HG02571 (cell line): ENCODE measurements around the gene CCSER2.
"Not testable (repeated sequence)": the region's sequence is repeated elsewhere in the genome, so short reads cannot be mapped to it uniquely, and the experiment has no call there.

ENCODE experiments used
- ATAC-seq: cut with Tn5 transposase; IDR thresholded peaks from one replicate; pipeline ENCODE4 v1.9.1; 2021; ENCODE audit warnings: mild to moderate bottlenecking, moderate library complexity; ENCODE audit not compliant: unreplicated experiment

Gene CCSER2

GRCh38 chr10:84429926-84430520, 101.6 kb downstream of the CCSER2 start:
- ATAC-seq: peak; percentile 99

- no peak for ATAC-seq
These were observed 104.5 kb downstream of the CCSER2 start for GRCh38 chr10:84432891-84433290.

- ATAC-seq: no peak
These were observed 112.4 kb downstream of the CCSER2 start for GRCh38 chr10:84440781-84441180.

DNA sequence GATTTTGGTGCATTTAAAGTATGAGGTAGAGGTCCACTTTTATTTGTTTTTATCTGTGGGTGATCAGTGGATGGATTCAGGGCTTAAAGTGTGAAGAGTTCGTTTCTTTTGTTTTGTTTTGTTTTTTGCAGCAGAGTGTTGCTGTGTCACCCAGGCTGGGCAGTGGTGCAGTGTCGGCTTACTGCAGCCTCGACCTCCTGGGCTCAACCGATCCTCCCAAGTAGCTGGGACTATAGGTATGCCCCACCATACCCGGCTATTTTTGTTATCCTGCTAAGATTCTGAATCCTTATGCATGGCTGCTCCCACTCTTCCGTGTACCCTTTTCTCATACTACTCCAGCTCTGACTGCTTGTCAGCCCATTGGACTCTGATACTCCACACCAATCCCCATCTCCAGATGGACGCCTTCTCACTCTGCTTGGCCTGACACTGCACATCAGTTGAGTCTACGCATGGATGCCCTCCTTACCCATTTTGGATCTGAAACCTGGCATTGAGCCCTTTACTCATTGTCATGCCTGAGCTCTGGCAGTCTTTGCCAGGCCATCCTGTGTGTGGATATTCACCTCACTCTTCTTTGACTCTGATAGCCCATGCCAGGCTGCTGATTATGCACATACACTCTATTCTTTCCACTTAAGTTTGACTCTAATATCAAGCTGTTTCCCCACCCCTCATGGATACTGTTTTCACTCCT, 119.5 kb downstream of the CCSER2 start:
- ATAC-seq: no peak

- not testable (repeated sequence) for ATAC-seq
These were observed 121.0 kb downstream of the CCSER2 start for GRCh38 chr10:84449351-84449750.

GRCh38 chr10:84452003-84452402, 123.6 kb downstream of the CCSER2 start:
- no peak for ATAC-seq

DNA sequence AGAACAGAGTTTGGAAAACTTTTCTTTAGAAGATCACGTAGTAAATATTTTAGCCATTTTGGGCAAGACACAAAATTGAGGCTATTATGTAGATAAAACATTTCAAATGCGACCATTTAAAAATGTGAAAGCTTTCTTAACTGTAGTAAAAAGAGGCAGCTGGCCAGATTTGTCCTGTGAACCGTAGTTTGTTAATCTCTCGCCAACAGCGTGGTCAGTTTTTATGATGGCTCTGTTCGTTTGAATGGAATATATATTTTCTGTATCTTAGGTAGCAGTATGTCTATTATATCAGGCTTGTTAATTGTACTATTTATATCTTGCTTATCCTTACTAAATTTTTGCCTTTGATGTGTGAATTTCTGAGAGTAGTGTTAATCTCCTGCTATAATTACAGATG, 124.9 kb downstream of the CCSER2 start:
- ATAC-seq: no peak

DNA sequence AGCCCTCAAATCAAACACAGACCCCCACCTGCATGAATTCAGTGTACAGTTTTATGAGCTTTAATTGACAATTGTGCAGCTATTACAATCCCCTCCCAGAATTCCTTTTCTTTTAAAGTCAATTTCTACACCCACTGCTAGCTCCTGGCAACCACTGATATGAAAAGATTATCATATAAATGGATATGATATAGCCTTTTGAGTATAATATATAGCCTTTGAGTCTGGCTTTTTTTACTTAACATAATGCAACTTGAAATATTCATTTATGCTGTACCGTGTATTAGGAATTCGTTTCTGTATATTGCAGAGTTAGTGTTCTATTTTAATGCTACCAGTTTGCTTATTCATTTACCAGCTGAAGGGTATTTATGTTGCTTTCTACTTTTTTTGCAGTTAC, 127.7 kb downstream of the CCSER2 start:
- ATAC-seq: no peak

DNA sequence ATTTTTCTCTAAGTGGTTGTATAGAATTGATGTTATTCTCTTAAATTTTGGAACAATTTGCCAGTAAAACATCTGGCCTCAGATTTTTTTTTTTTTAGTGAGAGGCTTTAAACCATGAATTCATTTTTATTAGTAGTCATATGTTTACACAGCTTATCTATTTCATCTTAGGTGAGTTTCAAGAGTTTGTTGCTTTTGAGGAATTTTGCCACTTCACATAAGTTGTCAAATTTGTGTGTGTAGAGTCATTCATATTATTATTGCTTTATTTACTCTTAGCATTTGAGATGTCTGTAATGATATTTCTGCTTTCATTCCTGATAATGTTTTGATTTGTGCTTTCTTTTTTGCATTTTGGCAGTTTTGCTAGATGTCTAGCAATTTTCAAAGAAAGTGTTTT, 132.1 kb downstream of the CCSER2 start:
- no peak for ATAC-seq

DNA sequence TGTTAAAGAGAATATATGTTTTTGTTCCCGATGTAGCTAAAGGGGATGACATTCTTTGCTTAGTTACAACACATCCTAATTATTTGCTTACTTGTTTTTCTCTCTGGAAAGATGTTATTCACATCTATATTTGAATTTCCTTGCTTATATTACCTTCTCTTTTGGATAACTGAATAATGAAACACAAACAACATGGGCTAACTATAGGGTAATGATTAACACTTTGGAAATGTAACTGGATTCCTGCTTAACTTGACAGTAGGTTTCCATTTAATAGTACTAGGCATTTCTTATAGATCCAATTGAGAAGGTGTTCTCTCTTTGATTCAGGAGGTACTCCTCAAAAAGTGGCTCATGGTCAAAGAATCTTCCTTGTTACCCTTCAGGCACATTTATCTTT, 141.1 kb downstream of the CCSER2 start:
- no peak for ATAC-seq

DNA sequence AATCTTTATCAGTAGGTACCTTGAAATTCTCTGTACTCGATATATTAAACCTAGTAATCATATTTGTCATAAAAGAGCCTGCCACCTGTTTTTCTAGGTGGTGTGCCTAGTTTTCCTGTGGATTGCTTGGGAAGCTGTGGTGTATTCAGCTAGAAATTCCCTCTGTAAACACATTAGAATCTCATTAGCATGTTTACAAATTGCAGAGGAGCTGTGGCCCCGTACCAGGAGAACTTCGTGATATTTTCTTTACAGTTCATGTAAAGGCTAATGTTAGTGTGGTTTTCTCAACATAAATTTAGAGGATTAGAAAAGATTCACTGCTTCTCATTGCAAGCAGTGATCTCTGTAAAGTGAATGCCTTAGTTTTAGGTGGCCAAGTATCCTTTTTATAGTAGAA, 144.7 kb downstream of the CCSER2 start:
- no peak for ATAC-seq

DNA sequence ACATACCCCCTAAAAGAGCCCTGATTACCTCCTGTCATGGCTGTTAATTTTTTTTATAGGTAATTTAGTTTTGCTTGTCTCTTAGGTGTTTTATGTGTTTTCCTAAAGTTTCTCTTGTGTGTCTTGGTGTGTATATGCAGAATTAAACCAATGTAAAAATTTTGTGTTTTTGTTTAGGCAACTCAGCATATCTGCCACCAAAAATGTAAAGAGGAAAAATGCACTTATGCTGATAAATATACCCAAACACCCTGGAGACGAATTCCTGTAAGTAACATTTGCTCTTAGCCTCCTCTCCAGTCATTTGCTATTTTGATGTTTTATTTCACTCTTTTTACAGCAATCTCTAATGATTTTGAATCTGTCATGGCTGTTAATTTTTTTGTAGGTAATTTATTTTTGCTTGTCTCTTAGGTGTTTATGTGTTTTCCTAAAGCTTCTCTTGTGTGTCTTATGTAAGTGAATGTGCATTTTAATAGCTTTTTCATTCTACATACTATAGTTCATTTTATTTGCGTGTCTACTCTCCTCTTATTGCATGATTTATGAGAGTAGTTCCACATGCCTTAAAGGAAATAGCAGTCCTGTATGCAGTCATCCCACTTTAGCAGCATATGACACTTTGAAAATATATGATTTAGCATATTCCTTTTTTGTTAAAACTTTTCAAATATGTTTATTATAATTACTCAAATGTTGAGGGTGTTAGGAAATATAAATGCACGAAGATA, 149.2 kb downstream of the CCSER2 start:
- no peak for ATAC-seq

DNA sequence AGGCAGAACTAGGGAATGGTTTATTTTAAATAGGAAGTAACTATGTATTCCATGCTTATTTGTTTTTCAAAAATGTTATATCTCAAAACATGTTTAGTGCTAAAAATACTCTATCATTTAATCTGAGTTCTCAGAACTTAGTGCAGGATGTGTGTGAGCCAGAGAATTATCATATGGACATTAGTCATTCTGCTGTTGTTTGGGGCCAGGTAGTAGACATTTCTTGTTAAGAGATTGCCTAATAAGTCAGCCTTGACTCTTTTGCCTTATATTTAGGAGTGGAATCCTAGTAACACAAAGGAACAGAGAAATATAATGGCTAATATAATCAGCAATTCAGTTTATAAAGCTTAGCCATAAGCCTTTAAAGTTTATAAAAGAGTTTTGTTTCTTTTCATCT, 149.8 kb downstream of the CCSER2 start:
- no peak for ATAC-seq

- ATAC-seq: no peak
These were observed 150.3 kb downstream of the CCSER2 start for GRCh38 chr10:84478679-84479078.

- ATAC-seq: no peak
These were observed 156.2 kb downstream of the CCSER2 start for GRCh38 chr10:84484541-84484940.

DNA sequence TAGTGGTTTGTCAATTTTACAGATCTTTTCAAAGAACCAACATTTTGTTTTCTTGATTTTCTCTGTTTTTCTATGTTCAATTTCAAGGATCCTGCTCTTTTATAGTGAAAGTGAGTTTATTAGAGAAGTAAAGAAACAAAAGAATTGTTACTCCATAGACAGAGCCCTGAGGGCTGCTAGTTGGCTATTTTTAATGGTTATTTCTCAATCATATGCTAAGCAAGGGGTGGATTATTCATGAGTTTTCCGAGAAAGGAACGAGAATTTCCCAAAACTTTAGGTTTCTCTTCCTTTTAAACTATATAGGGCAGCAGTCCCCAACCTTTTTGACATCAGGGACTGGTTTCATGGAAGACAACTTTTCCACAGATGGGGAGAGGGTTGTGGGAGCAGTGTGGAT, 165.0 kb downstream of the CCSER2 start:
- ATAC-seq: no peak

GRCh38 chr10:84493951-84494848, 165.8 kb downstream of the CCSER2 start:
- ATAC-seq: no peak

DNA sequence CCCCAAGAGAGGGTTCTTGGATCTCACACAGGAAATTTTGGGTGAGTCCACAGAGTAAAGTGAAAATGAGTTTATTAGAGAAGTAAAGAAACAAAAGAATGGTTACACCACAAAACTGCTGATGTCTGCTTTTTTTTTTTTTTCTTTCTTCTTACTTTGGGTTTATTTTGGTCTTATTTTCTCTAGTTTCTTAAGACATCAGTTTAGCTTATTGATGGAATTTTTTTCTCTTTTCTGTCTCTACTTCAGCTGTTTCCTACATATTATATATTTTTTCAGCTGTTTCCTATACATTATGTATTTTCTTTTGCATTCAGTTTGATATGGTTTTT, 166.4 kb downstream of the CCSER2 start:
- no peak for ATAC-seq

DNA sequence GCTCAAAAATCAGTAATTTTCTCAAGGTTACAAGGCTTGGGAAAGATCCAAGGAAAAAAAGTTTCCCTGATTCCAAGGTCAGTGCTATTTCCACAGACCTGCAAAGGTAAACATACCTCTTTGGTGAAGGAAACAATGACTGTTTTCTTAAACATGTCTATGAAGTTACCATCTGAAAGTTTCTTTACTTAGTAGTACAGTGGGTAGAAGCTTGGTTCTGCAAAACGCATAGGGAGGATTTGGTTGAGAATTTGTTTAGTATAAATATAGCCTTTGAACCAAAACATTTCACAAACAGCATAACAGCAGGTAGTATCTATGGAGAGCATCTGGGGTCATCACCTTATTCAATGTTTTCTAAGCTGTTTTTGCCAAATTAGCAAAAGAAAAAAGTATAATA, 169.6 kb downstream of the CCSER2 start:
- no peak for ATAC-seq

DNA sequence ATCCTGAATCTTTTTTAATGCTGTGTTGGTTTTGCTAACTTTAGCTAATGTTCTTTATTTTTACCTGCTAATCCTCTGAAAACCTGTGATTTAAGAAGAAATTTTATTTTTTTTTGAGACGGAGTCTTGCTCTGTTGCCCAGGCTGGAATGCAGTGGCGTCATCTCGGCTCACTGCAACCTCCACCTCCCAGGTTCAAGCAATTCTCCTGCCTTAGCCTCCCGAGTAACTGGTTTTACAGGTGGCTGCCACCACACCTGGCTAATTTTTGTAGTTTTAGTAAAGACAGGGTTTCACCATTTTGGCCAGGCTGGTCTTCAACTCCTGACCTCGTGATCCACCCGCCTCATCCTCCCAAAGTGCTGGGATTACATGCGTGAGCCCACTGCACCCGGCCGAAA, 170.7 kb downstream of the CCSER2 start:
- ATAC-seq: not testable (repeated sequence)

GRCh38 chr10:84499846-84500245, 171.5 kb downstream of the CCSER2 start:
- no peak for ATAC-seq
